ENCODE measurements around the gene TAP1. TPM values are rescaled to one million over a fixed set of nuclear protein-coding genes. Genes with fewer than 3 reads are reported as not detected.

Gene TAP1
- total RNA-seq, 1 donor from 2014 or later = 106 TPM

GRCh38 chr6:32862725-32863124 lies 9.2 kb upstream of the TAP1 start:
- no peak for DNase-seq (ENCODE audit: extremely low read depth, low read depth, low spot score)

DNA sequence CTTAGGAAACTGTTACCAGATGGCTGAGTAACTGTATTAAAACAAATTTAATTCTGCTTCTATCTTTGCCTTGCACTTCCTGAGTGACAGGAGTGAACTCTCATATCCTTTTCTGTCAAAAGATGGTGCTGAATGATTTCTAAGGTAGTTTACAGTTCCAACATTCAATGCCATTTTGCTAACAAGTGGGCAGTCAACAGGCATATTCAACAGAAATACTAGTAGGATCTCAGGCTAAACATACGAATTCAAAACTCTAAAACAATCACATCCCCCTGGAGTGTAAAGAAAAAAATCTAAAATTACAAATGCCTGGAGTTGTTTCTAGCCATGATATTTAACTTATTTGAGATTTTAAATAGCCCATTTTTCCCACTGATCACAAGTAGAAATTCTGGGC lies 7.2 kb upstream of the TAP1 start:
- no peak for DNase-seq (ENCODE audit: extremely low read depth, low read depth, low spot score)

DNA sequence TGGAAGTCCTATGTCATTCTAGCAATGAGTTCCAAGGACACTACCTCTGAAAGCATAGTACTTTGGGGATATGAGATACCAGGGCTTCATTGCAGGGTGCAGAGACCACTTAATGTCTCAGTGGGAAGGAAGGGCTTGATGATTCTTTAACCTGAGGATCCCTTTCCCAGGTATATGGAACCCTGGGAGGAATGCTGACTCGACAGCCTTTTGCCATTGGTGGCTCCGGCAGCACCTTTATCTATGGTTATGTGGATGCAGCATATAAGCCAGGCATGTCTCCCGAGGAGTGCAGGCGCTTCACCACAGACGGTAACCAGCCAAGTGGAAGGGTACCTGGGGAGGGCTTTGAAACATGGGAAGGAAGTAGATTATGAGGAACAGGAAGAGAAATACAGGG lies 4.7 kb upstream of the TAP1 start:
- no peak for DNase-seq (ENCODE audit: extremely low read depth, low read depth, low spot score)

DNA sequence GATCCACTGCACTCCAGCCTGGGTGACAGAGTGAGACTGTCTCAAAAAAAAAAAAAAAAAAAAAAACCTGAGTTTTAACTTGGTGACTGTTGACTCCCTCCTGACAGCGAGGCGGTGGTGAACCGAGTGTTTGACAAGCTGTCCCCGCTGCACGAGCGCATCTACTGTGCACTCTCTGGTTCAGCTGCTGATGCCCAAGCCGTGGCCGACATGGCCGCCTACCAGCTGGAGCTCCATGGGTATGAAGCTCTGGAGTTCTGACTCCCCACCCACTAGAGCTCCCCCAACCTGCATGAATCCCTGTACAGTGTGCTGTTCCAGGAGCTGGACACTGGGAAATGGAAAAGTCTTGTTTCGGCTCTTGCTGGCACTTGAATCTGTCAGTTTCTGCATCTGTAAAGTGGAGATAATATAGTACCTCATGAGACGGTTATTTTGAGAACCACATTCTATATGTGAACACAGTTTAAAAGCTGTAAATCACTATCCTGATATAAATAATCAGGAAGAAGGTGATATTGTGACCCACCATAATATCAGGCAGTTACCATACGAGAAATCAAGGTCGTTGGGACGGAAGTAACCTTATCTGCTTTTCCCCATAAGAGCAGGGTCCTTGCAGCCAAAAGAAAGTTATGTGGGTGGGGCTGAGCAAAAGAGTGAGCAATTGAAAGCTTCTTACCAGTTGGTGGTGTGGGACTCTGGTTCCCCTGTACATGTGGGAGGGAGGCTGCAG lies 3.8 kb upstream of the TAP1 start:
- DNase-seq (ENCODE audit: extremely low read depth, low read depth, low spot score) = no peak

DNA sequence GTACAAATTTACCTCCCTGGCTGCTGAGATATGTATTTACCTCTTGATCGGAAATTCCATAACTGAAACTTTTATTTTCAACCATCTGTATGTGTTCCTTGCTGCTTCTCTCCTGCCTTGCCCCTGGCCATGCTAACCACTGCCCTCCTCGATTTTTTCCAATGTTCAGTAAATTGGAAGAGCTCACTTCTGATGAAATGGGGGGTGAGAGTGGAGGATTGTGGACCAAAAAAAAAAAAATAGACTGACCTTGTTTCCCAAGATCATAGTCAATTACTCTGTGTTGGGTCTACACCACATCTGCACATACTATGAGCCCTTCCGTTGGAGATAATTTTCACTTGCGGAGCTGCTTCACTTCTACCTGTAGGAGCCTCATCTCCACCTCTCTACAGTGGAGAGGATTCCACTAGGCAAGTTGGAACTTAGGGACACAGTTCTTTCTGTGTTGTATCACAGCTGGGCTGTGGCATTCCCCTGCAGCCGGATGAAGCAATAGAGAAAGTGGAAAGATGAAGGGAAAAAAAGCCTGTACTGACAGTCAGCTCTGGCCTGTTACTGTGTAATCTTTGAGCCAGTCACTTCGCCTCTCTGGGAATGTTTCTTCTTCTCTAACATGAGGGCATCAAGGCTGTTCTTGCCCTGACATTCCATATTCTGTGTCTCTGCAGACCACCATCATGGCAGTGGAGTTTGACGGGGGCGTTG lies 2.1 kb upstream of the TAP1 start:
- DNase-seq (ENCODE audit: extremely low read depth, low read depth, low spot score) = no peak

DNA sequence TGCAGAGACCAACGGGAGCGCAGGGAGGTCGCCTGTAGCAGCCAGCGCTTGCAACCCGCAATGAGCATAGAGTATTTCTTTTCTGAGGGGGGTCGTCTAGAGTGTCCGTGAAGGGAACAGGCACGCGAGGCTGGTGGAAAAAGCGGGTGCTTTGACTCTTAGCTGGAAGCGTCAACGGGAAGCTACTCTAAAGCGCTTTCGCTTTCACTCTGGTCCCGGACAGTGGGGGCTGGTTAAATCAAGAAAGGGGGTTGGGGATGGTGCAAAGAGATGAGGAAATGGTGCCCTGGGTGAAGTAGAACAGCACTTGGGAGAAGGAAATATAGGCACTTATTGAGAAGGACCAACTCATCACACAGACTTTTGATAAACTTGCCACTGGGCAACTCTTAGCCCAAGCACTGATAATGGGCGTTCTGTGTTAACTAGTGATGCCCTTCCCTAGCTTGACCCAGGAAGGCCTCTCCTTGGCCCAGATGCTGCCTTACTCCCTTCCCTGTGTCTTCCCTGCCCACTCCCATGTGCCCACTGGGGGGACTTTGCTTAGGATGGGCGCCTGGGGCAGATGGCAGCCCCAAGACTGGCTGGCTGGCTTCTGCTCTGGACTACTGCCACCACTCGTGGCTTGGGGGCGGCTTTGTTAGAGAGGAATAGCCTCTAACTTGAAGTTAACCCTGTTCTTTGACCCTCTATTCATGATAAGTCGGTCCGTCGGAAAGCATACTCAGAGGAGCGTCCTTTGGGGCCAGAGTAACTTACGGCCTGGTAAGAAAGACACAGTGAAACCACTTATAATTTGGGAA lies 1.1 kb upstream of the TAP1 start:
- no peak for DNase-seq (ENCODE audit: extremely low read depth, low read depth, low spot score)

DNA sequence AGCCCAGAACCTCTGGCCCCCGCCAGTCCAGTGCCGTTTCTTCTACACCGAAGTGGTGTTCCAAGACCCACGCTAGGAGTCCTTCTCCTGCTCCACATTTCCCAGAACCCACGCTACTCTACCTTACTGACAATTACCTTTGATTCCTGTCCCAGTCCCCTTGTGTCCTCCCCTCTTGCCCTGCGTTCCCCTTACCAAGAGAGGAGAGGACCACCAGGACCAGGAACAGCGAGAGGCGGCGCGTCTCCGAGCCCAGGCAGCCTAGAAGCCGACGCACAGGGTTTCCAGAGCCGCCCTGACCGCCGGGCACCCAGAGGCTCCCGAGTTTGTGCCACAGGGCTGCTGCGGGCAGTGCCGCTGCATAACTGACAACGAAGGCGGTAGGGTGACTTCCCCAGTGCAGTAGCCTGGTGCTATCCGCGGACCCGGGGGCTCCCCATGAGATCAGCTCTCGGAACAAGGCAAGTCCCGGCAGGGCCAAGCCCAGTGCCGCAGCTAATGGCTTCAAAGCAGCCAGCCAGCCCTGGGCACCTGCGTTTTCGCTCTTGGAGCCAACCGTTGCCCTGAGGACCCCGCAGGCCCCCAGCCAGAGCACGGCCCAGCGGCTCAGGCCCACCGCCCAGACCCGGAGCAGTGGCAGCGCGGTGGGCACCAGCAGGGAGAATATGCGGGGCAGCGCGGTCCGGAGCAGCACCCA lies 512 bp downstream of the TAP1 start:
- no peak for DNase-seq (ENCODE audit: extremely low read depth, low read depth, low spot score)

GRCh38 chr6:32852018-32852843 lies 1.3 kb downstream of the TAP1 start:
- no peak for DNase-seq (ENCODE audit: extremely low read depth, low read depth, low spot score)

GRCh38 chr6:32851025-32851424 lies 2.5 kb downstream of the TAP1 start:
- DNase-seq (ENCODE audit: extremely low read depth, low read depth, low spot score) = no peak

DNA sequence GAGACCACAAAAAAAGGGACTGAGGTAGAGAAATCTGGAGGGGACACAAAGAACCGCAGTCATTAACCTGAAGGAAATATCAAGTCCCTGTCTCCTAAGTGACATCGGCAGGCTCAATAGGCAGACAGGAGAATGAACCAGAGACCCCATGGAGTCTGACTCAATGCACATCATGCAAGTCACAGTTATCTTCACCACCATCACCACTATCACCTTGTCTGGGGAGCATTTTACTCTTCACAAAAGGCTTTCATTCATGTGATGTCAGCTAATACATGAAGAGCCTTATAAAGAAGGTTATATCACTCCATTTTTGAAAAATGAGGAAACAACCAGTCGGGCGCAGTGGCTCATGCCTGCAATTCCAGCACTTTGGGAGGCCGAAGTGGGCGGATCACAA lies 4.4 kb downstream of the TAP1 start:
- no peak for DNase-seq (ENCODE audit: extremely low read depth, low read depth, low spot score)

DNA sequence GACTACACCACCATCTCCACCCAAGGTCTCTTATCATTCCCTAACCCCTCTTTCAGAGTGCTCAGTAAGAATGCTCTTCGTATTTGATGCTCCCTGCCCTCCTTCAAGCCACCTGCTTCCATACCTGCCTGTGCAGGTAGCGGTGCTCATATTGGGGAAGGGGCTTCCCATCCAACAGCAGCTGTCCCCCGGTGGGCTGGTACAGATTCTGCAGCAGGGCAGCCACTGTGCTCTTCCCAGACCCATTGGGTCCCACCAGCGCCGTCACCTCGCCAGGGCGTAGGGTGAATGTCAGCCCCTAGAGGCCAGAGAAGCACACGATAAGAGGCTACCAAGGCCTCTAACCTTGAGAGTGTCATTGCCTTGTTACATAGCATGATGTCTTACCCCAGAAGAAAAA lies 5.7 kb downstream of the TAP1 start:
- no peak for DNase-seq (ENCODE audit: extremely low read depth, low read depth, low spot score)

DNA sequence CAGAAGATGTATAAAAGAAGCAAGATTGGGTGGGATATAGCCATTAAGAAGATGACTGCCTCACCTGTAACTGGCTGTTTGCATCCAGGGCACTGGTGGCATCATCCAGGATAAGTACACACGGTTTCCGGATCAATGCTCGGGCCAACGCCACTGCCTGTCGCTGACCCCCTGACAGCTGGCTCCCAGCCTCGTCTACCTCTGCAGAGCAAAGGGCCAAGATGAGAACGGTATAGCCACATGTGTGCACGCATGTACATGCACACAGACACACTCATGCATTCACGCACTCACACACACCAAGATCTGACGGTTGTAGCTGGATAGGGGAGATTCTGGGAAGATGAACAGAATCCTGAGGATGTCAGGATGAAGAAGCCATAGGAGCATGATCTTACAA lies 6.5 kb downstream of the TAP1 start:
- no peak for DNase-seq (ENCODE audit: extremely low read depth, low read depth, low spot score)

- DNase-seq (ENCODE audit: extremely low read depth, low read depth, low spot score) = no peak
Measured at GRCh38 chr6:32845384-32845884, 8.1 kb downstream of the TAP1 start.

DNA sequence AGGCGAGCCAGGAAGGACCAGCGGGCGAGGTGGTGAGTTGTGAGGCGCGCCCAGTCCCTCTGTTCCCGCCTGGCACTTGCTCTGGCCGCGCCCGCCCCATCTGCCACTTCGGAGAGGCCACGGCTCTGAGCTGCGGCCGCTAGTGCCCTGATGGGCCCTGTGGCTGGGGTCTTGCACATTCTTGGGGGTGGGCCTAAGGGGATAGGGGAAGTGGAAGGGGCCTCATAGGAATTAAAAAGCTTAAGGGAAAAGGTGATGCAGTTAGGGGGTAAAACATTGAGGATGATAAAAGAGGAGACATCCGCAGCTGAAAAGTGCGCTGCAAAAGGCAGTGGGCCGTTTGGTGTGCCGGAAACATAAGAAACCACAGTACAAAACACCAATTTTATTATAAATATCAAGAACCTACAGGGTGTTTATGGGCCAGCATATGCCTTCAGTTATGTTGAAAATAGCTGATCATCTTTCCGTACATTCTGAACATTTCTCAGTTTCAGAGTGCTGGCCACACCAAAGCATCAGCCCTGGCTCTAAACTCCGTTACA lies 8.6 kb downstream of the TAP1 start:
- DNase-seq (ENCODE audit: extremely low read depth, low read depth, low spot score) = no peak

- no peak for DNase-seq (ENCODE audit: extremely low read depth, low read depth, low spot score)
Measured at GRCh38 chr6:32843979-32844838, 9.3 kb downstream of the TAP1 start, which contains the start of gene PSMB8. Gene PSMB8 (minus strand): TSS chr6:32844047. CDS start chr6:32843996, 51 bp downstream.

GRCh38 chr6:32843331-32843978 lies 10.0 kb downstream of the TAP1 start:
- DNase-seq (ENCODE audit: extremely low read depth, low read depth, low spot score) = no peak

DNA sequence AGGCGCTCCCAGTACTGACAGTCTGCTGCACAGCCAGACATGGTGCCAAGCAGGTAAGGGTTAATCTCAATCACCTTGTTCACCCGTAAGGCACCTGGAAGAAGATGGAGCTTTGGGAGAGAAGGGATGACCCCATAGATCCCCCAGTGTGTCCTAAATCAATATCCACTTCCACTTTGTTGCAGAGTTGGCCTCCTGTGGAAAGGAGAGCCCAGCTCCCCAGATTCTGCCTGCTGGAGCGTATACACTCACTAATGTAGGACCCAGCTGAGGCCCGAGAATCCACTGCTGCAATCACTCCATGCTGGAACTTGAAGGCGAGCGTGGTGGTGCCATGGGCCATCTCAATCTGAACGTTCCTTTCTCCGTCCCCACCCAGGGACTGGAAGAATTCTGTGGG lies 10.8 kb downstream of the TAP1 start:
- DNase-seq (ENCODE audit: extremely low read depth, low read depth, low spot score) = no peak

DNA sequence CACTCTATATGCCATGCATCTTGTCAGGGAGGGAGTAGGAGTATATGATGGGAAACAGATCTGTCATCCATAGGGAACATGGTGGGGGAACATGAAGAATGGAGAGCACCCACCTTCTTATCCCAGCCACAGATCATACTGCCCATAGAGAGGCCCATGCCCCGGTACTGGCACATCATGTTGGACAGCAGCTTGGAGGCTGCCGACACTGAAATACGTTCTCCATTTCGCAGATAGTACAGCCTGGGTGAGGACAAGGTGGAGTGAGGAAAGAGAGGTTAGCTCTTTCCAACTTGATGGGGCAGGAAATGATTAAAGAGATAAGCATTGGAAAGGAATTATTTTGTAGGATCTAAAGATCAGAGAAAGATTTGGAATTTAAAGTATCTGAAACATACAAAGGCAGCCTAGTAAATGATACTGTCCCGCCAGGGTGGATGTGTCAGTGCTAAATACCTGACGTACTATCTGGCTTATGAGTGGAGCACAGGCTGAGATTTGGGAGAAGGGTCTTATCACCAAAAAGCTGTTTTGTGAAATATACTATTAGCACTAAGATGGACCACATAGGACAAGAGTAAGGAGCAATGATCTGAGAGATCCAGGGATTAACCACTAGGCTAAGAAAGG lies 11.4 kb downstream of the TAP1 start:
- no peak for DNase-seq (ENCODE audit: extremely low read depth, low read depth, low spot score)
